GM12891 (cell line): ENCODE data around the gene RPS25.

Experiments
- PAX5 ChIP-seq: IDR thresholded peaks from 2 replicates; pipeline ENCODE4 v1.6.1; 2011; ENCODE audit warnings: low read length, moderate library complexity, mild to moderate bottlenecking; ENCODE audit not compliant: insufficient read depth, severe bottlenecking
- POLR2A ChIP-seq: IDR thresholded peaks from 2 replicates; pipeline ENCODE4 v1.6.1; 2011; ENCODE audit warnings: low read depth, low read length, control low read depth
- POLR2AphosphoS5 ChIP-seq: IDR thresholded peaks from 2 replicates; pipeline ENCODE4 v1.6.1; 2011; ENCODE audit warnings: low read depth, low read length, control low read depth
- TAF1 ChIP-seq: IDR thresholded peaks from 2 replicates; pipeline ENCODE4 v1.6.1; 2011; ENCODE audit warnings: low read depth, low read length, control low read depth

DNA sequence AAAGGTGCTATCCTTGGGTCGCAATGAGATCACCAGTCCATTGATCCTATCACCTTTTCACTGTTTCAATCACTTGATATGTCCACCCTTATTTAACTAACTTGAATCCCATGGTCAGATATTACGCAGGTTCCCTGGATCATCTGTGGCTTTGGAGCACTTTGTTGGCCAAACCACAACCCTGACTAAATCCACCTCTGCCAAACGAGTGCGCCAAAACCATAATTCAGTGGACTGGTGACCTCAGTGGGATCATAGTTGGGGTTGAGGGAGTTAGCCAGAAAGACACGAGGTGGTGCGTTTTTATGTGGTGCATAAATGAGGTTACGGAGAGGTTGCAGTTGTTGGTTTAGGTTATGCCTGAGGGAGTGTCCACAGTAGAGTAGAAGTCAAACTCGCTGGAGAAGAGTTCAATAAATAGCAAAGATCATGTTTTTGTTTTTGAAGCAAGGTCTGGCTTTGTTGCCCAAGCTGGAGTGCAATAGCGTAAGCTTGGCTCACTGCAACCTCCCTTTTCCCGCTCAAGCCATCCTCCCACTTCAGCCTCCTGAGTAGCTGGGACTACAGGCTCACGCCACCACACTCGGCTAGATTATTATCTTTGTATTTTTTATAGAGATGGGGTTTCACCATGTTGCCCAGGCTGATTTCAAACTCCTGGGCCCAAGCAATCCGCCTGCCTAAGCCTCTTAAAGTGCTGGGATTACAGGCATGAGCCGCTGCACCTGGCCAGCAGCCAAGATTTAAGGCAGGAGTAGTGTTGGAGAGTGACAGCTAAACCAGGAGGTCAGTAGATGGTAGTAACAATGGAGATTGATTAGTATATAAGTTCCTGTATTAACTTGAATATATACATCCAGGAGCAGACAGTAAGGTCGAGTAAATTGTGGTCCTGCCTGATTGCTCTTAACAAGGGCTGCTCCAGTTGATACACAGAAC is 42.1 kb downstream of the RPS25 start:
- TF ChIP-seq POLR2AphosphoS5: no peak
- no peak for TF ChIP-seq POLR2A
- no peak for TF ChIP-seq TAF1
- no peak for TF ChIP-seq PAX5
